Left kidney (tissue), 2 donors: ENCODE results near the gene MAP1B. TPM values are rescaled to one million over a fixed set of nuclear protein-coding genes. Genes with fewer than 3 reads are reported as not detected.

ENCODE experiments used
- DNase-seq: peaks from one replicate; pipeline ENCODE4 v3.0.0-alpha.2; 2013
- polyA plus RNA-seq: library from polyadenylated mRNA; unstranded; fragments of 120-200 nt; gene quantifications from one replicate; pipeline ENCODE4 v1.2.1, GENCODE V29; 2013; ENCODE audit not compliant: insufficient read length

MAP1B gene
- polyA plus RNA-seq, 1 donor: 15.8 TPM

DNA sequence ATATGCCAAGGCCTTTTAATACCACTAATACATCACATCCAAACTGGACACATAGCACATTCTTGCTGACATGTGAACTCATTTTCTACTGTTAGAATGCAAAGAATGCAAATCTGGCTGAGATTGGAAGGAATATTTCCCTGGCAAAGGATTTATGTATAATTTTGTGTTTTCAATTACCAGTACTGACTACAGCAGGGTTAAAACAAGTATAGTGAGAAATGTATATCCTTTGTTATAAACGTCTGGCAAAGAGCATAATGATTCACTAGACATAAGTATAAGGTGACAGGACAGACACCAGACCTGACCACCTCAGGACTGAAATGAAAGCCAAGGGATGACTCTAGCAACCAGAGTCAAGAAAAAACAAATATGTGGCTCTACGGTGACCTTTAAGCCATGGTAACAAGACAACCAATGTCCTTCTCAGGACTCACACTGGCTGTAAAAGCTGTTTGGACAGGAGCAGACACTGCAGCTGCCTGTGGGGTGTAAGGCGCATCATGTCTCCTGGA, 117.7 kb downstream of the MAP1B start:
- DNase-seq: no peak

- DNase-seq: no peak
Measured at GRCh38 chr5:72225741-72226140, 118.5 kb downstream of the MAP1B start.

- DNase-seq: no peak
Measured at GRCh38 chr5:72226950-72227349, 119.7 kb downstream of the MAP1B start.

- DNase-seq: no peak
Measured at GRCh38 chr5:72228960-72229359, 121.7 kb downstream of the MAP1B start.

GRCh38 chr5:72231991-72232703, 124.9 kb downstream of the MAP1B start:
- no peak for DNase-seq

GRCh38 chr5:72232838-72233237, 125.6 kb downstream of the MAP1B start:
- no peak for DNase-seq

GRCh38 chr5:72233835-72234234, 126.6 kb downstream of the MAP1B start:
- no peak for DNase-seq

- DNase-seq: no peak
Measured at GRCh38 chr5:72234265-72234700, 127.0 kb downstream of the MAP1B start.

GRCh38 chr5:72234868-72235267, 127.6 kb downstream of the MAP1B start:
- DNase-seq: no peak

DNA sequence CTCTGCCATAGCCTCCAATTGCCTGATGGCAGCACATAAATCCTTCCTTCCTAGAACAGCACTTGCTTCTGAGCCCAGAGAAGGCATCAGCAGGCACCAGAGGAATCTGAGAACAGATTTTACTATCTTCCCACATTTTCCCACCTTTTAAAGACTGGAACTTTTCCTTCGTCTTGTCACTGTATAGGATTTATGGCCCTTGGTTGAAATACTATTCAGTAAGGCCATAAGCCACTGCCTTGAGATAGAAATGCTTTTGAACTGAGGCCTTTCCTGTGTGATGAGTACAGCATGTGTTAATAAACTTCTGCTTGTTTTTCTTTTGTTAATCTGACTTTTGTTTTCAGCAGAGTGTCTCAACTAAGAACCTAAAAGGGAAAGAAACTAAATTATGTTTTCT, 128.4 kb downstream of the MAP1B start:
- DNase-seq: no peak

DNA sequence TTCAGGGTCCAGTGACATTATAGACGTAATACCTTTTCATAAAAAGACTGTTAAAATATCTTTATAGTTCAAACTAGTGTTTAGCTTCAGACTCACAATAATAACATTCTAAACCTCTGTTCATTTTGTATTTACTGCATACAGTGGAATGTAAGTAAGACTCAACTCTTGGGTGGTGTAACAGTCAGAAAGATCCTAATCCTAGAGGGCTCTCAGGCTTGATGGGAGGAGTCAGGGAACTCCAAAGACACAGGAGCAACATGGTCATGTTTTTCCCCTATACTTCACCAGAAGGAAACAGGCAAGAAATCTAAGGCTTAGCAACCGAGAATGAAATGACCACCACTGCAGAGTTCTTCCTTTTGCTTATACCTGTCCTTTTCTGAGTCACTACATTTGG, 130.1 kb downstream of the MAP1B start:
- DNase-seq: no peak

DNA sequence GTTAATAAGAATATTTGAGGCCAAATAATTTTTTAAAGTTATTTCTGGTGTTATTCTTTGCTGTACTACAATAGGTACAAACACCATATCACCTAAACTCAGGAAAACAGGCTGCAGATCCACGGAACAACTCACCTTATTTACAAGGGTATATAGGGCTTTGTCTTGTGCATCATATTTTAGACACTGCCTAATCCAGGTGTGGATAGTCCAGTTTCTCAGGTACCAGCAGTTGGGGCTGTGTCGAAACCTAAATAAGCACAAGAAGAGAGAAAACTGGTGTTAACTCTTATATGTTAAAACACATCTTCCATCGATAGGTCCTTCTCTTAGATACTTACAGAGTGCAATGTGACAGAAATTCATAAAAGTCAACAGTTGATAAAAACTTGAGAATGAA, 130.6 kb downstream of the MAP1B start:
- no peak for DNase-seq

DNA sequence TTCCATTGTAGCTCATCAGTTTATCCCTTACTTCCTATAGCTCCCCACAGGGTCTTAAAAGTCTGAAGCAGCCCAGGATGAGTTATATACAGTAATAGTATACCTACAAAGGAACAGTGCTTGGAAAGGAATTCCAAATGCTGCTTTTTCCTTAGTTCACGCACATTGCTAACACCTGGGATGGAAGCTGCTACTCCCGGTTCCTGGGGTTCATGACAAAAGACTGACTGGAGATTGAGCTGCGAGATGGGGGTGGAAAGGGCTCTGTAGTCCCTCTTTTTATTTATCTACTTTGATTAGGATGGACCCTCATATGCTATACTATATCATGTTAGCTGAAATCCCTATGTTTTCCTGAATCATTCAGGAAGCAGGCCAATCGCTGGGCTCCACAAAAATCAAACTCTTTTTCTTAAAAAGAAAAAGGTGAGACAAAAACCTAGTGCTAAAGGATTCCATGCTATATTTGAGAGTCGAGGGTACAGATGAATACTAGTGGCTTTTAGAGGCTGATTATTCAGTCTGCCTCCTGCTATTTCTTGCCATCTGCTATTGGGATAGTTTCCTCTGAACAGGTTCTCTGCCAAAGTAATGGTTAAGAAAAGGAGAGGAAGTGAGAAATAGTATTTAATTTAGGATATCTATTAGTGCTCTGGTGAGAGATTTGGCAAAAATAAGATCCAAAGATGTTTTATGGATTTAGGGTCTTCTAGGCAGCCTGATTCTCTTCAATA, 131.6 kb downstream of the MAP1B start:
- no peak for DNase-seq

DNA sequence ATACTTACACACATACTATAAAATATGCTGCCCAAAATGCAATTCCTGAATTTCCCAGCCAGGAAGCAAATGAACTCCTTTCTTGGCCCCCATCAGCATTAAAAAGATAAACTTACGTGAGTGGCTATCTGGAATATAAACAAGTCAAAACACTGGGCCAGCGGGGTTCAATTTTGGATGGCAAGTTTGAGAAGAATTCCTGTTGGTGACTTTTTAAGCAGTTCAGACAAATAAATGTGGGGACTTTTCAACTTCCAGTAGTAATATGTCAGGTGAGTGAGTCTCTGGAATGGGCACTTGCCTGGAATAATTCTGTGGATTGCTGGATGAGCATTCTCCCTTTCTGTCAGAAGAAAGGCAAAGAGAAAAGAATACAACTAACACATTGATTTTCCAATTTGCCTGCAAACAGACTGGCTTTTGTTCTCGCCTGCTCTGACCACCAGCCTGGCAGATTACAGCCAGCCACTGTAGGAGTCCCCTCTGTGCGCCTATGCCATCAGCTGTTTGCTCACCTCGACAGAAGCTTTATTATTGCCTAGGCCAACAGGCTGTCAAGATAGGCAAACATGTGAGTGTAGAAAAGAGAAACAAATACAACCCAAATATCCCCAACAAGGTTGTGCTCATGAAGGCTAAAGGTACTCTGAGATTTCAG, 134.2 kb downstream of the MAP1B start:
- DNase-seq: no peak

DNA sequence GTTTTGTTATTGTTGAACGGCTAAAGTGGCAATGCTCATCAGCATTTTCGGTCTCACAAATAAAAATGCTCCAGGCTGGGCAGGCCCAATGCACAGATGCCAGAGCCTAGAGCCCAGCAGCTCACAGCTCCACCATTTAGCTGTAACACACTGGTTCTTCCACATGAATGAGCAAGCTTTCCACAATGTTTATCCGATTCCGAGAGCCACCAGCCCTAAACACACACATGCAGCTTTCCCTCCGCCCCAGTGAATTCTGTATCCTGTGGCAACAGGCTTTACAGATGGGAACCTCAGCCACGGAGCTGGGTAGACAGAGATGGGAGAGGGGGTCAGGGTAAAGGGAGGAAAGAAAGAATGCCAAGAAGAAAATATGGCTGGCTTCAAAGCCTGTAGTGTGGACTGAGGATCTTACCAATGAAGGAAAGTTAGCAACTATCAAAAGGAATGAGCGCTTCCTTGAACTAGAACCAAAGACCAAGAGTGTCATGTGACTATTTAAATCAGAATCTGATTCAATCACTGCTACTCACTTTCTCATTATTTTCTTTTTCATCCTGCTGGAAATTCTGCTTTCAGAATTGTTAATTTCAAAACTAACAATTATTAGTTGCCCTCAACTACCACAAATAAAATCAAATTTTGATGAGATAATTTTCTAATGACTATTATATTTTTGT, 135.7 kb downstream of the MAP1B start:
- peak; percentile 48 for DNase-seq

GRCh38 chr5:72243706-72244105, 136.4 kb downstream of the MAP1B start:
- DNase-seq: no peak

GRCh38 chr5:72244862-72245371, 137.6 kb downstream of the MAP1B start:
- DNase-seq: no peak

DNA sequence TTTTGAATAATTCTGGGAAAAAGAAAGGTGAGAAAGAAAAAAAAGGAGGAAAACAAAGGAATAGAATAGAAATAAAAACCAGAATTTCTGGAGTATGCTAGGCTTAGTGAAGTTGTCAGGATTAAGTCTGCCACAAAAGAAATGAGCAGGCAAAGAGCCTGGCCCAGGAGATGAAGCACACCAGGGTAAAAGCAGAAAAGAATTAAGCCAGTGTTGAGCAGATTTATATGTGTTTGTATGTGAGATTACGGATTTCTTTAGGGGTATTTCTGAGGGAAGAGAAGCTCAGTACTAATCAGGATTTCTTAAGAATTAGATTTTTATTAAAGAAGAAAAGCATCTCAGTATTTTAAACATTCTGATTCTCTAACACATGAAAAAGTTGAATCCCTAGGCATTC, 138.3 kb downstream of the MAP1B start:
- DNase-seq: no peak

DNA sequence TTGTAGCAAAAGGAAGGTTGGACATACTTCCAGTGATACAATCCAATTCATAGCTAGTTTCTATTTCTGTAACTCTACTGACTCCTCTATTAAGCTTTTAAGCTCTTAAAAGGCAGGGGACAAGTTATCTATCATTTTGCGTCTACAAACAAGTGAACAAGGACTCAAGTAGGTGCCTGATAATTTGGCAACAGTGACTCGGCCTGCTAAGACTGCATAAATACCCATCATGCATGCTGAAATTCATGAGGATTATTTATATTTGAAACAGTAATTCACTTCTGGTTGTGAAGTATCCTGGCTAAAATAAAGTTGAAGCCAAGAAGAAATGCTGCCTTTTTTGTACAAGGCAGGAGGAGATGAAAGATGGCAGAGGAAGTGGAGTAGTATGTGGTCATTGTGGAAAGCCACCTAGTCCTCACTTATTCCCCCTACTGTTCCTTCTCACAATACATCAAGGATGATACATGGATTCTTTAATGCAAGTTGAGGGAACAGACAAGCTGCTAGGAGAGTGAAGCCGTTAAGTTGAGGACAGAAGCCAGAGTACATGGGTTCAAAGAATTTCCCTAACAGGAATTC, 138.8 kb downstream of the MAP1B start:
- no peak for DNase-seq

GRCh38 chr5:72246954-72247442, 139.7 kb downstream of the MAP1B start:
- no peak for DNase-seq

DNA sequence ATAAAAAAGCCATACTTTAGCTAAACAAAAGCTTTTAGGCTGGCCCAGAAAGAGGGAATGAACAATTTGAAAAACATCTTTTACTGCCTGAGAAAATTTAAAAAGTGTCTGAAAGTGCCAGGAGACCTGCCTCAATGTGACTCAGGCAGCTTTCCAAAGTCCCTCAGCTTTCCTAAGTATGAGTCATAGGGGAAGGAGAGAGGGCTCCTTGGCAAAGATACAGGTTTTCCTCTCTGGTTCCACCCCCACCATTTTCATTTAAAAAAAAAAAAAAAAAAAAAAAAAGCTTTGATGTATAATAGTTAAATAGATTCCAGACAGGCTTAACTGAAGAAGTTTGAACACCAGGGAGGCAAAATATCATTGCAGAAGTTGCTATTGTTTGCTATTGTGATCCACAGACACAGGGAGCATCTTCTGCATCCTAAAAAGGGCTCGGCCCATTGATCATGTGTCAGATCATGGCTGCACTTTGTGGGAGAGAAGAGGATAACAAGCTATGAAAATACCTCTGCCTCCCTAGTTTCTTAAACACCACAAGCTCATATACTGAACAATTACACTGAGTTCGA, 141.2 kb downstream of the MAP1B start:
- DNase-seq: no peak
